CD4-positive, alpha-beta T cell treated with Interleukin-4 for 1 hour (primary cell): ENCODE data around the gene RRM2.
A peak's percentile ranks its signal among the peaks of the same experiment; 100 is the strongest.
"Not testable (repeated sequence)": the region's sequence is repeated elsewhere in the genome, so short reads cannot be mapped to it uniquely, and the experiment has no call there.

Source experiments
- DNase-seq, 2 donors: peaks; one replicate each; pipeline ENCODE4 v3.0.0-alpha.2; 2020 to 2022

Gene RRM2

DNA sequence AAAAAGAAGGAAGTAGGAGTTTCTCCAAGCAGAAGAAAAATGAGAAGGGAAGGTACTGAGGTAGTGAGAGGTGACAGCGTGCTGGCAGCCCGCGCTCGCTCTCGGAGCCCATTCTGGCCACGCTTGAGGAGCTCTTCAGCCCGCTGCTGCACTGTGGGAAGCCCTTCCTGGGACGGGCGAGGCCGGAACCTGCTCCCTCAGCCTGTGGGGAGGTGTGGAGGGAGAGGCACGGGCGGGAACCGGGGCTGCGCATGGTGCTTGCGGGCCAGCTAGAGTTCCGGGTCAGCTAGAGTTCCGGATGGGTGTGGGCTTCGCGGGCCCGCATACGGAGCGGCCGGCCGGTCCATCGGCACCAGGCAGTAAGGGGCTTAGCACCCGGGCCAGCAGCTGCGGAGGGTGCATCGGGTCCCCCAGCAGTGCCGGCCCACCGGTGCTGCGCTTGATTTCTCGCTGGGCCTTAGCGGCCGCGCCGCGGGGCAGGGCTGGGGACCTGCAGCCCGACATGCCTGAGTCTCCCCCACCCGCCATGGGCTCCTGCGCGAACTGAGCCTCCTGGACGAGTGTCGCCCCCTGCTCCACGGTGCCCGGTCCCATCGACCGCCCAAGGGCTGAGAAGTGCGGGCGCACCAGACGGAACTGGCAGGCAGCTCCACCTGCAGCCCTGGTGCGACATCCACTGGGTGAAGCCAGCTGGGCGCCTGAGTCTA is 31.2 kb upstream of the RRM2 start:
- peak; percentile 14 to 20 for DNase-seq

DNA sequence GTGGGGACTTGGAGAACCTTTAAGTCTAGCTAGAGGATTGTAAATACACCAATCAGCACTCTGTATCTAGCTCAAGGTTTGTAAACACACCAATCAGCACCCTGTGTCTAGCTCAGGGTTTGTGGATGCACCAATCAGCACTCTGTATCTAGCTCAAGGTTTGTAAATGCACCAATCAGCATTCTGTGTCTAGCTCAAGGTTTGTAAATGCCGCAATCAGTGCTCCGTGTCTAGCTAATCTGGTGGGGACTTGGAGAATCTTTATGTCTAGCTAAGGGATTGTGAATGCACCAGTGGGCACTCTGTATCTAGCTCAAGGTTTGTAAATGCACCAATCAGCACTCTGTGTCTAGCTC is 30.7 kb upstream of the RRM2 start:
- DNase-seq: not testable (repeated sequence)

DNA sequence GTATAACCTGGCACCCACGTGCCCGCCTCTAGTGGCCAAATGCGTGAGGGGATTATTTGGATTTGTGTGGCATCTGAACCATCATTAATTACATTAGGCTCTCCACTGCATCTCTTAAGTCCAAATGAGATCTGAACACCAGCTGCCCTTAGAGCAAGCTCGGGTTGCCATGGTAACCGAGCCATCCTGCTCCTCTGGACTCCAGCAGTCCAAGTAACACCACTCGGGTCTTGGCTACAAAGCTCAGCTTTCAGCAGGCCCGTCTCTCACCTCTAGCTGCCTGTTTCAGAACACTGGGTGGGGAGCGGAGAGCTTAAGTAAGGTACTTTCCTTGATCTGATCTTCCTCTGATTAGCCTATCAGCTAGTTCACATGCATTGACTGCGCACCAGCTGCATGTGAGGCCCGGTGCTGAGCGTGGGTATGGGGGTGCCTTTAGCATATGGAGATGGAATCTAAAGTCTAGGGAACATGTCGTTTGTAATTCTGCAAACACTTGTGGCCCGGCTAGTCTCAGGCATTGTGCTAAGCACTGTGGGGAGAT is 28.2 kb upstream of the RRM2 start:
- no peak for DNase-seq

- no peak for DNase-seq
Observed at GRCh38 chr2:10095175-10095574, 27.4 kb upstream of the RRM2 start.

GRCh38 chr2:10096641-10097040 is 25.9 kb upstream of the RRM2 start:
- no peak for DNase-seq

GRCh38 chr2:10097352-10098148 is 25.0 kb upstream of the RRM2 start:
- DNase-seq: peak; percentile 28 to 42

DNA sequence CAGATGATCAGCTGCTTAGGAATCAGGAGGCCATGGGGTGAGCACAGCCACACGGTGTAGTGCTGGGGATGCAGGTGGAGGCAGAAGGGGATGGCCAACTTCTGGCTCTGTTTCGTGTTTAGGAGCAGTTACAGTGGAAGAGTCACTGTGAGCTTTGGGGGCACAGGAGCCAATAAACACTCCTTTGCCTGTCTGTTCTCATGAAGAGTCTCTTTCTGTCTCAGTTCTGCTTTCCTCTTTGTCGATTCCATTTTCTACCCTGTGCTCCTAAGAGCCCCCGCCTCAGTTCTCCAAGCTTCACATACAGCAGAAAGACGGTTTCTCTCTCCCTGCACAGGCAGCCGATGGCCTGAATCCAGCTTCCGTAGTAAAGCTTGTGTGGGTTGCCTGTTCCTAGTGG is 21.0 kb upstream of the RRM2 start:
- no peak for DNase-seq

DNA sequence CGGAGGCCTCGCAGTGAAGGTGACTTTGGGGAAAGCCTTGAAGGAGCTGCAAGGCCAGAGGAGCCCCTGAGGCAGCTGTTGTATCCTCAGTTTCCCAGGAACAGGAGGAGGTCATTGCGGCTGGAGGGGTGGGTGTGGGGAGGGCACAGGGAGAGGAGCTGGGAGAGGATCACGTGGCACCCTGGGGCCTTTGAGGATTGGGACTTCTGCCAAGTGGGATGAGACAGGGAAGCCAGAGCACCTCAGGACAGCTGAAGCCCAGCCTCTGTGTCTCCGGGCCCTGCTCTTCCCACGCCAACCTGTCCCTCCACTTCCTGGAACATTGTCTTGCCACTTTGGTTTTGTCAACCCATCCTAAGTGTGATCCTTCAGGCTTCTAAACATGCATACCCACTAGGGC is 19.4 kb upstream of the RRM2 start:
- DNase-seq: no peak

DNA sequence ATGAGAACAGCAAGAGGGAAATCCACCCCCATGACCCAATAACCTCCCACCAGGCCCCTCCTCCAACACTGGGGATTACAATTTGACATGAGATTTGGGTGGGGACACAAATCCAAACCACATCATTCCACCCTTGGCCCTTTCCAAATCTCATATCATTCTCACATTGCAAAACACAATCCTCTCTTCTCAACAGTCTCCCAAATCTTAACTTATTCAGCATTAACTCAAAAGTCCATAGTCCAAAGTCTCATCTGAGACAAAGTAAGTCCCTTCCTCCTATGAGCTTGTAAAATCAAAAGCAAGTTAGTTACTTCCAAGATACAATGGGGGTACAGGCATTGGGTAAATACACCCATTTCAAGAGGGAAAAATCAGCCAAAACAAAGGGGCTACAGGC is 17.6 kb upstream of the RRM2 start:
- DNase-seq: not testable (repeated sequence)

GRCh38 chr2:10109311-10109710 is 13.2 kb upstream of the RRM2 start:
- no peak for DNase-seq

GRCh38 chr2:10119027-10119325 is 3.6 kb upstream of the RRM2 start:
- DNase-seq: no peak

- DNase-seq: no peak
Observed at GRCh38 chr2:10119601-10120157, 2.9 kb upstream of the RRM2 start.

DNA sequence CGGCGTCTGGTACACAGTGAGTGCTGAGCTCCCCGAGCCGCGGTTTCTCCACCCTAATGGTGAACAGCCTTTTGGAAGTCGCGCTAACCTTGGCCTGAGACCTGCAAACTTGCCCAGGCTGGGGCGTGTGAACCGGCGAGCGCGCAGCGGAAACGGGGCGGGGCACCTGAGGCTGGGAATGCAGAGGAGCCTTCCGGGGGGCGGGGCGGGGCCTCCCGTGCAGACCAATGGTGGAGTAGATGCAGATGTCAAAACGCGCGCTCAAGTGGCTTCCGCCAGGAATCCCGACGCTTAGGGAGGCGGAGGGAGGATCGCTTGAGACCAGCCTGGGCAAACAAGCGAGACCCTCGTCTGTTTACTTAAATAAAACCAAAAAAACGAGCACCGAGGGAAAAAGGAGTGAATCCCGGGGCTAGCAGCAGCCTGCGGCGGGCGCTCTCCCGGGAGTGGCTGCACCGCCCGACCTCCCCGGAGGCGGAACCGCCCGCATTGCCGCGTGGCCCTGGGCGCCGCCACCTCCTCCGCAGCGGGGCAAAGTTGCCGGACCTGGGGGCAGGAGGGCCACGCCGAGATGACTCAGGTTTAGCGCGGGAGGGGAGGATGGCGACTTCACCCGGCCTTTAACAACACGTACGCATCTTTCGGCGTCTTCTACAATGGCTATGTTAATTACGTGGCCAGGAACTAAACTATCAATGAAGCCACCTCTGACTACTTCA is 2.2 kb upstream of the RRM2 start:
- DNase-seq: peak; percentile 87 to 89

- no peak for DNase-seq
Observed at GRCh38 chr2:10120877-10121574, 1.5 kb upstream of the RRM2 start.

DNA sequence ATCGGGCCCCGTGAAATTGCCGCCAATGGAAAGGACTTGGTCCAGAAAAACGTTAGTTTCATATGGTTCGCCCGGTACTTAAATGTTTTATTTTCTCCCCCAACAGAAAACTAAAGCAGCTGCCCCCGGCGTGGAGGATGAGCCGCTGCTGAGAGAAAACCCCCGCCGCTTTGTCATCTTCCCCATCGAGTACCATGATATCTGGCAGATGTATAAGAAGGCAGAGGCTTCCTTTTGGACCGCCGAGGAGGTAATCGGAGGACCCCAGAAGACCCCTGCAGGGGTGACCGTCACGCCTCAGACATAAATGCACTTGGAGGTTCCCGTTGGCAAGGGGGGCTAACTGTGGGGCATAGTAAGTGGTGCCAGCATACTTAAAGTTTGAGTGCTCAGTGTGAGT is 742 bp downstream of the RRM2 start:
- DNase-seq: no peak

GRCh38 chr2:10124538-10125045 is 2.1 kb downstream of the RRM2 start:
- DNase-seq: peak; percentile 61 to 84

GRCh38 chr2:10125842-10126631 is 3.5 kb downstream of the RRM2 start:
- no peak for DNase-seq

DNA sequence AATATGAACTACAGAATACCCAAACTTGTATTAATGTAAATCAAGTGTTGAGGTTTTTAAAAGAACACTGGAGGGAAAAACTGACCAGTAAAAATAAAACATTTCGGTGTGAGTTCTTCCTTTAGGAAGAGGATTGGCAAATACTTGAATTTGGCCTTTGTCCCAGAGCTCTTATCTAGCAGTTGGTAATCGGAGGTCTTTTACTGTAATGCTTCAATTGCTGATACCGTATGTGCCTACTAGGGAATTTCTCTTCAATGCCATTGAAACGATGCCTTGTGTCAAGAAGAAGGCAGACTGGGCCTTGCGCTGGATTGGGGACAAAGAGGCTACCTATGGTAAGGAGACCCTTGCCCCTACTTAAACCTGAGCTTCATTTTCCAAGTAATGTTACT is 4.1 kb downstream of the RRM2 start:
- no peak for DNase-seq

GRCh38 chr2:10128420-10128819 is 5.9 kb downstream of the RRM2 start:
- no peak for DNase-seq

- no peak for DNase-seq
Observed at GRCh38 chr2:10129490-10129889, 7.0 kb downstream of the RRM2 start.

- DNase-seq: no peak
Observed at GRCh38 chr2:10132043-10132575, 9.6 kb downstream of the RRM2 start.

GRCh38 chr2:10132596-10132995 is 10.1 kb downstream of the RRM2 start:
- DNase-seq: no peak
